DMS114 treated with DMSO at 0.1 percent for 48 hours (cell line): ENCODE measurements around the gene TBX1.
"Not testable (repeated sequence)": the region's sequence is repeated elsewhere in the genome, so short reads cannot be mapped to it uniquely, and the experiment has no call there.

Source experiments
- DNase-seq: peaks from one replicate; lab custom pipeline; 2025; ENCODE audit not compliant: unreplicated experiment; lab: John Stamatoyannopoulos, UW

Gene TBX1

DNA sequence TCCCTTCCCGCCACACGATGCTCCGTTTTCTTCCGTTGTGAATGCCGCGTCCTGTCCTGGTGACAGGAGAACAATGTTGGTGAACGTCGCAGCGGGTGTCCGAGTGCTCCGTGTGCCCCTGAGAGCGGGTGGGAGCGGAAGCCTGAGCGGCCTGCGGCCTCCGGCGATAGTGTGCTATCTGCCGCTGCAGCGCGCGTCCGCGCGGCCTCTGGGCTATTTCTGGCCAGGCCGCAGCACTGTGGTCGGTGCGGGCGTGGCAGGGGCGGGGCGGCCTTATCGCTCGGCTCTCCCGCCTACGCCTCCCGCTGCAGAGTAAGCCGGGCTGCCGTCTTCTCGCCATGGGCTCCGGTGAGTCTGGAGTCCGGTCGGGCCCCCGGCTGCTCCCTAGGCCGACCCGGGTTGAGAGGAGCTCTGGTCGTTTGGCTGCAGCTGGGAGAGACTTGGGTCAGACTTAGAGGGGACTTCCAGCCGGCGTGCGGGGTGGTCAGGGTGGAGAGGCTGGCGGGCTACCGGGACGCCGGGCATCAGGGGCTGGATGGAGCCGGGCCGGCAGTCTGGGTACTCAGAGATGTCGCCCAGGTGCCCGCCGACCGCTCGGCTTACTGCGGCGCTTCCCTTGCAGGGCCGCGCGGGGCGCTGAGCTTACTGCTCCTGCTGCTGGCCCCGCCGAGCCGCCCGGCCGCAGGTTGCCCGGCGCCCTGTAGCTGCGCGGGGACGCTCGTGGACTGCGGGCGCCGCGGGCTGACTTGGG, 37.2 kb upstream of the TBX1 start, which contains the start of gene GP1BB:
Gene GP1BB (plus strand): TSS at position 308 of the 751 bp plus-strand sequence. CDS start 31 bp downstream, at position 339.
- DNase-seq: no peak

GRCh38 chr22:19723983-19724827, 36.4 kb upstream of the TBX1 start:
- DNase-seq: no peak

DNA sequence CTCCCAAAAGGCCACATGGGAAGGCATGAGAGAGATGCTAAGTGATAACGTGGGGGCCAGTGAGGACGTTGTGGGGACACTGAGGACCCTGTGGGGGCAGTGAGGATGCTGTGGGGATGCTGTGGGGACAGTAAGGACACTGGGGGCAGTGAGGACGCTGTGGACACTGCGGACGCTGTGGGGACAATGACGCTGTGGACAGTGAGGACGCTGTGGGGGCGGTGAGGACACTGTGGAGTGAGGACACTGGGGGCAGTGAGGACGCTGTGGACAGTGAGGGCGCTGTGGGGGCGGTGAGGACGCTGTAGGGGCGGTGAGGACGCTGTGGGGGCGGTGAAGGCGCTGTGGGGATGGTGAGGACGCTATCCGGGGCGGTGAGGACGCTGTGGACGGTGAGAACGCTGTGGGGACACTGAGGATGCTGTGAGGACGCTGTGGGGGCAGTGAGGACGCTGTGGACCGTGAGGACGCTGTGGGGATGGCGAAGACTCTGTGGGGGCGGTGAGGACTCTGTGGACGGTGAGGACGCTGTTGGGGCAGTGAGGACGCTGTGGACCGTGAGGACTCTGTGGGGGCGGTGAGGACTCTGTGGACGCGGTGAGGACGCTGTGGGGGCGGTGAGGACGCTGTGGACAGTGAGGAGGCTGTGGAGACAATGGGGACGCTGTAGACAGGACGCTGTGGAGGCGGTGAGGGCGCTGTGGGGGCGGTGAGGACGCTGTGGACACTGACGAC, 35.5 kb upstream of the TBX1 start:
- DNase-seq: no peak

- not testable (repeated sequence) for DNase-seq
These were observed 34.4 kb upstream of the TBX1 start for GRCh38 chr22:19726064-19726788.

- no peak for DNase-seq
These were observed 33.0 kb upstream of the TBX1 start for GRCh38 chr22:19727310-19728150.

- no peak for DNase-seq
These were observed 32.3 kb upstream of the TBX1 start for GRCh38 chr22:19728271-19728670.

GRCh38 chr22:19728836-19729235, 31.7 kb upstream of the TBX1 start:
- no peak for DNase-seq

DNA sequence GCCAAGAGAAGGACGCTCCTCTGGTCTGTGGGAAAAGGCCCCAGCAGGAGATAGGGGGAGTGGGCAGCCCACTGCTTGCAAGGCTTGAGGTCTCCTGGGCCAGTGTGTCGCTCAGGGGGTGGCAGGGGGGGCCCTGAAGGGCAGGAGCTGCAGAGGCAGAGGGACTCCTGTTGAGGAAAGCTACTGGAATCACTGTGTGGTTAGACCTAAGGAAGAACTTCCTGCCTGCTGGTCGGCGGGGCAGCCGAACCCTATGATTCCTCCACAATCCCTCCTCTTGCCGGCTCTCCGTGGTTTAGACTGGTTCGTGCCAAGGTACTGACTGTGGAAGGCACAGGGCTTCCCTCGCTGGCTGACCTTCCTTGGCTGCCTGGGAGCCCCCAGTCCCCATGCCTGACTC, 31.1 kb upstream of the TBX1 start:
- DNase-seq: no peak

GRCh38 chr22:19730198-19730597, 30.4 kb upstream of the TBX1 start:
- DNase-seq: no peak

GRCh38 chr22:19730655-19731360, 29.8 kb upstream of the TBX1 start:
- peak; percentile 62 for DNase-seq

DNA sequence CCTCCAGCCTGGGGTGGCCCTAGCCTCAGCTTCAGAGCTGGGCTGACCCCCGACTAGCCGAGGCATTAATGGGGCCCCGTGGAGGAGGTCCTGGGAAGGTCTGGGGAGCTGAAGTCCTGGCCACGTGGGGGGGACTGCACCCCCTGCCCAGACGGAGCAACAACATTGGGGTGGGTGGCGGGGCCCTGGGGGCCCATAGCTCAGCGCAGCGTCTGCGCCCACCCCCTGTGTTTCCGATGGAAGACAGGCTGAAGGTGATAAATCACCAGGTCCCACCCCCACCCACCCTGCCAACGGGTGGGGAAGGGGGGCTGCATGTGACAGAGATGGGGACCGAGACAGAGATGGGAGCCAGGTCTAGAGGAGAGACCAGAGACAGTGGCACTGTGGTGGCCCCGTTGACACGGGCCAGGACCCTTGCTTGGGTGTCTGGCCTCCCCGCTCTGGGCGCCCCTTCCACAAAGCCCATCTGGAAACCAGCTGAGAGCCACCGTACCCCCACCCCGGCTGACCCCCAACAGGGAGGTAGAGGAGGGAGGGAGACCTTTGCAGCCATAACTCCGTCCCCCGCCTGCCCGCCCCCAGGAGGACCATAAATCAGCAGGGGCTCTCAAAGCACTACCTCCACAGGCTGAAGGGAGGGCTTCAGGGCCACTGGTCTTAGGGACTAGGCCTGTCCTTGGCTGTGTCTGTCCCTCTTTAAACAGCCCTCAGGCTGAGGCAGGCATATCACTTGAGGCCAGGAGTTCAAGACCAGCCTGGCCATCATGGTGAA, 29.0 kb upstream of the TBX1 start:
- DNase-seq: no peak

DNA sequence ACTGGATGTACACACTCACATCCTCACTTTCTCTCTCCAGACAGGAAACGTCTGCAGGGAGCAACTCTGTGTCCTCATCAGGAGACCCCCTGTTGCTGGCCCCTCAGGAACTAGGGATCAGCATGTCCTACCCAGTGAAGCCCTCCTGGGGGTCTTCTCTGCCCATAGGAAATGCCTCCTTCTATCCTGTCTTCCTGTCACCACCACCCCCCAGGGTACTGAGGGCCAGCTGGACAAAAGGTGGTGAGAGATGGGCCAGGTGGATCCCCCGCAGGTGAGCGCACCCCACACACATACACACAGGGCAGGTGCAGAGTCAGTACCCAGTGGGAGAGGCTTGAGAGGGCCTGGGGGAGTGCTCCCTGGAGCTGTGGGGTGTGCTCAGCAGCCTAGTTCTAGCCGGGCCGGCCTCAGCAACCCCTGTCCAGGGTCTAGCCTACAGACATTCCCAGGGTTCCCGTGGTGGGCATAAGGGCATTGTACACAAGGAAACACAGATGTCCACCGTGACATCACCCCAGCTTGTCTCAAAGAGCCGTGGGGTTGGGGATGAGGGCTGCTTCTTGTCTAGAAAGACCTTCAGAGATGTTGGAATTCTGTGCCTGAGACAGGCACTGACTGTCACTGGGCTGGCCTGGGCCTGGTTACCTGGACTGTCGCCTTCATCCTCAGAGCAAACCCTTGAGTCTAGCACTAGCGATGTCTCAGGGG, 28.0 kb upstream of the TBX1 start:
- no peak for DNase-seq

GRCh38 chr22:19733755-19734154, 26.8 kb upstream of the TBX1 start:
- no peak for DNase-seq

GRCh38 chr22:19734163-19734562, 26.4 kb upstream of the TBX1 start:
- DNase-seq: no peak

DNA sequence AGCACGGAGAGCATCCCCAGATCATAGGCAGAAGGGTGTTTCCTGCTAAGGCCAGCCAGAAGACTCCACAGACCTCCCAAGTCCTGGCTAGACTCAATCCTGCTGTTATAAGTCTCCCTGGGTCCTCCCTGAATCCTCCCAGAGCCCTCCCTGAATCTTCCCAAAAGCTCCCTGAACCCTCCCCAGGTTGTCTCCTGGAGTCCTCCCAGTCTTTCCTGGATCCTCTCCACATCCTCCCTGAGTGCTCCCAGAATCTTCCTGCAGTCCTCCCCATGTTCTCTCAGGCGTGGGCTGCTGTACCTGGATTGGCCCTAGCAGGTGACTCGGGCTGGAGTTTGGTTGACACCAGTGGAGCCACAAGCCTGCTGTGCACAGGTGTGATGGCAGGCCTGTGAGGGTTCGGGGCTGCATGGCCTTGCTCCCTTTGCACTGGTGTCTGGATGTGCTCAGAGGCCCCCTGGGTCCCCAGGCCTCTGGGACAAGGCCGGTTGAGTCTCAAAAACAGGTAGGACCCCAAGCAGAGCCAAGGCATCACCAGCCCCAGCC, 25.7 kb upstream of the TBX1 start:
- no peak for DNase-seq

- DNase-seq: no peak
These were observed 24.7 kb upstream of the TBX1 start for GRCh38 chr22:19735665-19736510.
